NCI-H1417 treated with DMSO at 0.1 percent for 48 hours (cell line): Measurements from ENCODE around the gene CHMP2A.

ENCODE experiments used
- DNase-seq: peaks from one replicate; lab custom pipeline; 2025; lab: John Stamatoyannopoulos, UW

The CHMP2A gene

GRCh38 chr19:58569943-58570670 lies 15.2 kb upstream of the CHMP2A start:
- DNase-seq: no peak

- no peak for DNase-seq
These were observed 14.5 kb upstream of the CHMP2A start for GRCh38 chr19:58569191-58569942.

GRCh38 chr19:58568453-58569130 lies 13.7 kb upstream of the CHMP2A start:
- DNase-seq: no peak

- no peak for DNase-seq
These were observed 12.1 kb upstream of the CHMP2A start for GRCh38 chr19:58566989-58567388.

- DNase-seq: no peak
These were observed 8.9 kb upstream of the CHMP2A start for GRCh38 chr19:58563823-58564222.

GRCh38 chr19:58563034-58563573 lies 8.2 kb upstream of the CHMP2A start:
- DNase-seq: no peak

- DNase-seq: no peak
These were observed 7.5 kb upstream of the CHMP2A start for GRCh38 chr19:58562122-58563033.

GRCh38 chr19:58561373-58562121 lies 6.6 kb upstream of the CHMP2A start:
- DNase-seq: no peak

GRCh38 chr19:58560921-58561320 lies 6.0 kb upstream of the CHMP2A start:
- no peak for DNase-seq

GRCh38 chr19:58560007-58560887 lies 5.3 kb upstream of the CHMP2A start:
- no peak for DNase-seq

GRCh38 chr19:58559275-58560006 lies 4.5 kb upstream of the CHMP2A start:
- no peak for DNase-seq

GRCh38 chr19:58558623-58559274 lies 3.8 kb upstream of the CHMP2A start:
- no peak for DNase-seq

- no peak for DNase-seq
These were observed 3.2 kb upstream of the CHMP2A start, which contains the start of gene UBE2M for GRCh38 chr19:58558066-58558622. Gene UBE2M (minus strand): TSS chr19:58558611. CDS start chr19:58558381, 230 bp downstream.

- no peak for DNase-seq
These were observed 2.5 kb upstream of the CHMP2A start for GRCh38 chr19:58557221-58558065.

GRCh38 chr19:58556622-58557220 lies 1.8 kb upstream of the CHMP2A start:
- DNase-seq: no peak

GRCh38 chr19:58555920-58556621 lies 1.2 kb upstream of the CHMP2A start:
- no peak for DNase-seq
